H9 (cell line): Measurements from ENCODE around the gene DERA. TPM values are rescaled to one million over a fixed set of nuclear protein-coding genes. Genes with fewer than 3 reads are reported as not detected.

Experiments used
- DNase-seq: peaks from one replicate; pipeline ENCODE4 v3.0.0-alpha.2; 2017
- H2AFZ ChIP-seq: one replicate; pipeline ENCODE4 v1.6.1; 2013; ENCODE audit warnings: mild to moderate bottlenecking, low read length, control low read depth, moderate library complexity
- H2AK5ac ChIP-seq: 2 replicates; pipeline ENCODE4 v1.6.1; 2013; ENCODE audit warnings: low read length, control low read depth, mixed read lengths; ENCODE audit not compliant: insufficient read length
- H2BK120ac ChIP-seq: one replicate; pipeline ENCODE4 v1.6.1; 2013; ENCODE audit warnings: low read depth, mild to moderate bottlenecking, low read length, control low read depth, inconsistent platforms; ENCODE audit not compliant: poor library complexity, severe bottlenecking
- H2BK12ac ChIP-seq: 2 replicates; pipeline ENCODE4 v1.6.1; 2013; ENCODE audit warnings: low read length, control low read depth, mixed read lengths, low read depth; ENCODE audit not compliant: insufficient read length
- H2BK15ac ChIP-seq: 2 replicates; pipeline ENCODE4 v1.6.1; 2013; ENCODE audit warnings: low read depth, low read length, control low read depth
- H2BK20ac ChIP-seq: one replicate; pipeline ENCODE4 v1.6.1; 2013; ENCODE audit warnings: low read depth, mild to moderate bottlenecking, low read length, control low read depth, inconsistent platforms; ENCODE audit not compliant: poor library complexity, severe bottlenecking
- H2BK5ac ChIP-seq: 2 replicates; pipeline ENCODE4 v1.6.1; 2013; ENCODE audit warnings: low read length, control low read depth, mixed read lengths; ENCODE audit not compliant: insufficient read length
- H3K14ac ChIP-seq: 2 replicates; pipeline ENCODE4 v1.6.1; 2013; ENCODE audit warnings: low read length, control low read depth; ENCODE audit not compliant: insufficient read depth
- H3K18ac ChIP-seq: 2 replicates; pipeline ENCODE4 v1.6.1; 2013; ENCODE audit warnings: low read depth, mild to moderate bottlenecking, mixed read lengths, low read length, control low read depth; ENCODE audit not compliant: insufficient read length
- H3K23ac ChIP-seq: 2 replicates; pipeline ENCODE4 v1.6.1; 2013; ENCODE audit warnings: low read length, control low read depth, mixed read lengths, low read depth; ENCODE audit not compliant: insufficient read length
- H3K23me2 ChIP-seq: 2 replicates; pipeline ENCODE4 v1.6.1; 2013; ENCODE audit warnings: low read depth, mild to moderate bottlenecking, mixed read lengths, low read length, control low read depth; ENCODE audit not compliant: insufficient read length, poor library complexity, severe bottlenecking
- H3K27ac ChIP-seq: 2 replicates; pipeline ENCODE4 v1.5.1; 2013; ENCODE audit warnings: low read length, control low read depth, mixed read lengths, low read depth; ENCODE audit not compliant: insufficient read length
- H3K27me3 ChIP-seq: 2 replicates; pipeline ENCODE4 v1.6.1; 2013; ENCODE audit warnings: low read length, control low read depth, inconsistent platforms; ENCODE audit not compliant: insufficient read depth
- H3K4ac ChIP-seq: 2 replicates; pipeline ENCODE4 v1.6.1; 2013; ENCODE audit warnings: low read depth, mild to moderate bottlenecking, control low read depth, inconsistent platforms, low read length, moderate library complexity
- H3K4me1 ChIP-seq: 2 replicates; pipeline ENCODE4 v1.6.1; 2013; ENCODE audit warnings: low read length, control low read depth, inconsistent platforms; ENCODE audit not compliant: insufficient read depth
- H3K4me2 ChIP-seq: 2 replicates; pipeline ENCODE4 v1.6.1; 2013; ENCODE audit warnings: low read length, control low read depth, mixed read lengths; ENCODE audit not compliant: insufficient read length, insufficient read depth
- H3K56ac ChIP-seq: 2 replicates; pipeline ENCODE4 v1.6.1; 2013; ENCODE audit warnings: low read depth, mild to moderate bottlenecking, mixed read lengths, low read length, control low read depth; ENCODE audit not compliant: insufficient read length
- H3K79me1 ChIP-seq: 2 replicates; pipeline ENCODE4 v1.6.1; 2013; ENCODE audit warnings: low read depth, mild to moderate bottlenecking, moderate library complexity, low read length, control low read depth, inconsistent platforms; ENCODE audit not compliant: insufficient read depth, poor library complexity, severe bottlenecking
- H3K79me2 ChIP-seq: 2 replicates; pipeline ENCODE4 v1.6.1; 2013; ENCODE audit warnings: low read length, control low read depth, inconsistent platforms; ENCODE audit not compliant: insufficient read depth
- H3K9ac ChIP-seq: 2 replicates; pipeline ENCODE4 v1.6.1; 2013; ENCODE audit warnings: low read length, control low read depth, mixed read lengths; ENCODE audit not compliant: insufficient read length; ENCODE audit errors: extremely low read depth
- H3K9me3 ChIP-seq: one replicate; pipeline ENCODE4 v1.6.1; 2013; ENCODE audit warnings: low read depth, low read length, inconsistent platforms; ENCODE audit not compliant: control insufficient read depth
- H3T11ph ChIP-seq: one replicate; pipeline ENCODE4 v1.6.1; 2013; ENCODE audit warnings: mild to moderate bottlenecking, low read length, control low read depth, inconsistent platforms
- H4K20me1 ChIP-seq: one replicate; pipeline ENCODE4 v1.6.1; 2013; ENCODE audit not compliant: control insufficient read depth, insufficient read length, insufficient read depth
- H4K5ac ChIP-seq: 2 replicates; pipeline ENCODE4 v1.6.1; 2013; ENCODE audit warnings: low read depth, mild to moderate bottlenecking, mixed read lengths, low read length, control low read depth; ENCODE audit not compliant: insufficient read length
- H4K8ac ChIP-seq: replicated peaks from 2 replicates; pipeline ENCODE4 v1.6.1; 2013; ENCODE audit warnings: low read length, control low read depth, mixed read lengths, low read depth; ENCODE audit not compliant: insufficient read length
- H4K91ac ChIP-seq: 2 replicates; pipeline ENCODE4 v1.6.1; 2013; ENCODE audit warnings: low read depth, mild to moderate bottlenecking, moderate library complexity, mixed read lengths, low read length, control low read depth; ENCODE audit not compliant: insufficient read length
- H3K27ac Mint-ChIP-seq, 3 experiments: 2 replicates in 2 of 3; 3 replicates in 1 of 3; pipeline ENCODE4 v1.8.0; 2020 to 2021; ENCODE audit warnings: mixed read lengths in 3 of 3, mild to moderate bottlenecking in 1 of 3, moderate library complexity in 1 of 3
- H3K27me3 Mint-ChIP-seq: 2 replicates; pipeline ENCODE4 v1.8.0; 2021; ENCODE audit warnings: low read depth, mild to moderate bottlenecking, moderate library complexity, mixed read lengths
- H3K36me3 Mint-ChIP-seq, 3 experiments: 2 replicates in 2 of 3; 3 replicates in 1 of 3; pipeline ENCODE4 v1.8.0; 2020 to 2021; ENCODE audit warnings: low read depth in 3 of 3, mixed read lengths in 3 of 3; ENCODE audit not compliant: insufficient read depth in 1 of 3
- H3K4me1 Mint-ChIP-seq, 2 experiments: 2 replicates each; pipeline ENCODE4 v1.8.0; 2020; ENCODE audit warnings: mixed read lengths in 2 of 2
- H3K4me3 Mint-ChIP-seq, 2 experiments: 2 replicates in 1 of 2; 3 replicates in 1 of 2; pipeline ENCODE4 v1.8.0; 2020 to 2021; ENCODE audit warnings: mild to moderate bottlenecking in 2 of 2, mixed read lengths in 2 of 2, moderate library complexity in 1 of 2
- H3K9me3 Mint-ChIP-seq, 2 experiments: 2 replicates in 1 of 2; 3 replicates in 1 of 2; pipeline ENCODE4 v1.8.0; 2020; ENCODE audit warnings: mild to moderate bottlenecking in 2 of 2, mixed read lengths in 2 of 2, moderate library complexity in 1 of 2
- WGBS: extraction: QIAGEN DNeasy Blood & Tissue Kit; methylation state at CpG from one replicate; pipeline ENCODE4 v1.1.7; 2013; ENCODE audit warnings: missing lambda C conversion rate, low lambda C conversion rate, mixed read lengths; ENCODE audit not compliant: insufficient read length; ENCODE audit errors: extremely low coverage; 5-methylcytosine and 5-hydroxymethylcytosine counted together
- total RNA-seq: library from RNA; stranded (reverse); gene quantifications from 2 replicates; pipeline ENCODE4 v1.2.1, GENCODE V29; 2021
- TF ChIP-seq, protein P1 (sequence below): fragments of 200-600 bp; sonication (generic); conservative IDR thresholded peaks from 3 replicates; pipeline ENCODE4 v1.8.0; 2021; ENCODE audit warnings: antibody characterized with exemption, mild to moderate bottlenecking

Gene DERA
- total RNA-seq, 1 experiment from 2014 or later: 20.9 TPM

DNA sequence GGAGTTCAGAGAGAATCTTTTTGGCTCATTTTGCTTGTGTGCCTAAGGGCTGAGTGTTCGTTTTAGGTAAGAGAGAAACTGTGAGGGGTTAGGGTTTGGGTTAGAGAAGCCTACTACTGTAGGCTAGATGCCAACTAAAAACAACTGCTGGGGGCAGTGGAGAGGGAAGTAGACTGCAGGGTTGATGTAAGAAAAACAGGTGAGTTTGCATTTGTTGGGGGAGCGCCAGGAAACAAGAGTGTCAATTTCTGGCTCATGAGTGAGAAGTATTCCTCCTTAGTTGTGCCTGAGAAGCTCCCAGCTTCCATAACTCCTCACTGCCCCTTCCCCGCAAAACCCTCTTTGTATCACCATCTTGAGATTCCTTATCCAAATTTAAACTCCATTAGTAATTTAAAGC lies 92.3 kb downstream of the DERA start:
- H3K56ac ChIP-seq: no peak overlapping the region
- no peak overlapping the region for H2BK120ac ChIP-seq
- no peak overlapping the region for H3K4ac ChIP-seq
- Mint-ChIP-seq H3K27ac (no peak overlapping the region; a peak in 1 of 7 replicates), H3K27me3 (no peaks in the 10 kb centered on the region), H3K4me1 (no peaks in the 10 kb centered on the region), H3K4me3 (no peak overlapping the region), H3K9me3 (no peaks in the 10 kb centered on the region), H3K36me3 (no peaks in the 10 kb centered on the region)
- WGBS: no CpG with 5 or more reads among the region's 3 CpGs
- no peak overlapping the region for H3K23ac ChIP-seq
- TF ChIP-seq, protein P1, sequence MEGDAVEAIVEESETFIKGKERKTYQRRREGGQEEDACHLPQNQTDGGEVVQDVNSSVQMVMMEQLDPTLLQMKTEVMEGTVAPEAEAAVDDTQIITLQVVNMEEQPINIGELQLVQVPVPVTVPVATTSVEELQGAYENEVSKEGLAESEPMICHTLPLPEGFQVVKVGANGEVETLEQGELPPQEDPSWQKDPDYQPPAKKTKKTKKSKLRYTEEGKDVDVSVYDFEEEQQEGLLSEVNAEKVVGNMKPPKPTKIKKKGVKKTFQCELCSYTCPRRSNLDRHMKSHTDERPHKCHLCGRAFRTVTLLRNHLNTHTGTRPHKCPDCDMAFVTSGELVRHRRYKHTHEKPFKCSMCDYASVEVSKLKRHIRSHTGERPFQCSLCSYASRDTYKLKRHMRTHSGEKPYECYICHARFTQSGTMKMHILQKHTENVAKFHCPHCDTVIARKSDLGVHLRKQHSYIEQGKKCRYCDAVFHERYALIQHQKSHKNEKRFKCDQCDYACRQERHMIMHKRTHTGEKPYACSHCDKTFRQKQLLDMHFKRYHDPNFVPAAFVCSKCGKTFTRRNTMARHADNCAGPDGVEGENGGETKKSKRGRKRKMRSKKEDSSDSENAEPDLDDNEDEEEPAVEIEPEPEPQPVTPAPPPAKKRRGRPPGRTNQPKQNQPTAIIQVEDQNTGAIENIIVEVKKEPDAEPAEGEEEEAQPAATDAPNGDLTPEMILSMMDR: no peak
- H4K91ac ChIP-seq: no peak overlapping the region
- no peaks in the 10 kb centered on the region for H3K27me3 ChIP-seq
- H4K5ac ChIP-seq: no peak overlapping the region
- H3K79me2 ChIP-seq: no peaks in the 10 kb centered on the region
- H4K8ac ChIP-seq: no peak overlapping the region
- no peak overlapping the region for H2BK5ac ChIP-seq
- no peaks in the 10 kb centered on the region for H3K9me3 ChIP-seq
- no peak for DNase-seq
- H2BK20ac ChIP-seq: no peak overlapping the region
- no peak overlapping the region for H2BK12ac ChIP-seq
- no peak overlapping the region for H2AK5ac ChIP-seq
- H3T11ph ChIP-seq: no peak overlapping the region
- no peak overlapping the region for H3K14ac ChIP-seq
- H3K9ac ChIP-seq: no peak overlapping the region
- no peak overlapping the region for H2BK15ac ChIP-seq
- H3K27ac ChIP-seq: no peak overlapping the region
- H3K18ac ChIP-seq: no peak overlapping the region
- no peak overlapping the region for H3K4me2 ChIP-seq
- H3K4me1 ChIP-seq: no peaks in the 10 kb centered on the region
- no peaks in the 10 kb centered on the region for H3K23me2 ChIP-seq
- H3K79me1 ChIP-seq: no peaks in the 10 kb centered on the region
- H2AFZ ChIP-seq: no peak overlapping the region
- no peaks in the 10 kb centered on the region for H4K20me1 ChIP-seq
